HG02642 (cell line): ENCODE results near the gene UPB1.

ENCODE experiments used
- ATAC-seq: cut with Tn5 transposase; IDR thresholded peaks from one replicate; pipeline ENCODE4 v1.9.1; 2021; ENCODE audit warnings: mild to moderate bottlenecking; ENCODE audit not compliant: unreplicated experiment, poor library complexity

The UPB1 gene

GRCh38 chr22:24554313-24555164 lies 59.4 kb downstream of the UPB1 start, which contains the start of gene GUCD1:
GUCD1 (minus strand) TSS chr22:24555138; CDS start chr22:24554991, 147 bp downstream.
- ATAC-seq: peak; percentile 8

- ATAC-seq: peak; percentile 77
These were observed 60.3 kb downstream of the UPB1 start, which contains the start of gene SNRPD3 for GRCh38 chr22:24555165-24556039. SNRPD3 (plus strand) TSS chr22:24555999; CDS start chr22:24557675, 1,676 bp downstream.

- no peak for ATAC-seq
These were observed 64.3 kb downstream of the UPB1 start for GRCh38 chr22:24559471-24559870.

GRCh38 chr22:24563246-24563645 lies 68.1 kb downstream of the UPB1 start:
- ATAC-seq: no peak

GRCh38 chr22:24564376-24565058 lies 69.4 kb downstream of the UPB1 start:
- no peak for ATAC-seq

GRCh38 chr22:24565077-24565476 lies 69.9 kb downstream of the UPB1 start:
- ATAC-seq: no peak

- ATAC-seq: no peak
These were observed 71.9 kb downstream of the UPB1 start for GRCh38 chr22:24566899-24567511.

- ATAC-seq: no peak
These were observed 72.5 kb downstream of the UPB1 start for GRCh38 chr22:24567668-24568067.

- ATAC-seq: no peak
These were observed 76.1 kb downstream of the UPB1 start for GRCh38 chr22:24571266-24571665.

- no peak for ATAC-seq
These were observed 81.6 kb downstream of the UPB1 start for GRCh38 chr22:24576778-24577177.
